GM12878 (cell line): ENCODE results near the gene SCLT1. TPM values are rescaled to one million over a fixed set of nuclear protein-coding genes. Genes with fewer than 3 reads are reported as not detected.

Experiments
- ATAC-seq: fragments of 200-7000 bp; cut with Tn5 transposase; 3 replicates; pipeline ENCODE4 v1.9.1; 2020; ENCODE audit warnings: mild to moderate bottlenecking, moderate library complexity
- BruUV-seq: library from RNA; stranded (reverse); fragments of 400-500 nt; replicated peaks from 2 replicates; lab custom pipeline; 2021; lab: Mats Ljungman, UMichigan
- CTCF ChIA-PET: fragments of 300-600 bp; sonication (Branson Sonifier 250); formaldehyde crosslinking; extraction: SDS; loops from one replicate; lab custom pipeline; 2021; ENCODE audit warnings: inconsistent platforms; lab: Yijun Ruan, JAX
- POLR2A ChIA-PET: fragments of 350-600 bp; formaldehyde crosslinking; extraction: SDS; loops from one replicate; lab custom pipeline; 2021; ENCODE audit warnings: inconsistent platforms; lab: Charles Lee
- RAD21 ChIA-PET: fragments of 300-600 bp; sonication (Branson Sonifier 250); formaldehyde crosslinking; loops from one replicate; lab custom pipeline; 2023; ENCODE audit warnings: antibody characterized with exemption; ENCODE audit not compliant: unreplicated experiment; lab: Charles Lee
- SMC1A ChIA-PET: fragments of 300-600 bp; sonication (Branson Sonifier 250); formaldehyde crosslinking; loops from one replicate; lab custom pipeline; 2023; ENCODE audit not compliant: unreplicated experiment, uncharacterized antibody; lab: Charles Lee
- DNase-seq: peaks from one replicate; pipeline ENCODE4 v3.0.0-alpha.2; 2011; ENCODE audit warnings: low read depth, low spot score
- FAIRE-seq: peaks from 3 replicates; lab custom pipeline; 2011; peaks lifted over from hg19 to GRCh38; lab: Jason Lieb, UNC
- H2AFZ ChIP-seq: 2 replicates; pipeline ENCODE4 v1.6.0; 2011; ENCODE audit warnings: low read depth, low read length, control low read depth; ENCODE audit not compliant: control insufficient read depth
- H3K27ac ChIP-seq: 2 replicates; pipeline ENCODE4 v1.5.1; 2011; ENCODE audit warnings: control low read depth; ENCODE audit not compliant: control insufficient read depth, insufficient read depth
- H3K27me3 ChIP-seq, 2 experiments: replicated peaks in 1 of 2; 2 replicates each; pipeline versions ENCODE4 v1.6.0 to v1.6.1; 2011; ENCODE audit warnings: low read length in 1 of 2; ENCODE audit not compliant: control insufficient read depth in 2 of 2, insufficient read depth in 2 of 2
- H3K36me3 ChIP-seq, 2 experiments: 2 replicates each; pipeline ENCODE4 v1.5.1; 2011; ENCODE audit warnings: low read length in 1 of 2; ENCODE audit not compliant: control insufficient read depth in 2 of 2, insufficient read depth in 2 of 2
- H3K4me1 ChIP-seq: 2 replicates; pipeline ENCODE4 v1.6.1; 2011; ENCODE audit warnings: mild to moderate bottlenecking, low read length, moderate library complexity, mixed read lengths; ENCODE audit not compliant: control insufficient read depth, insufficient read depth
- H3K4me2 ChIP-seq: 2 replicates; pipeline ENCODE4 v1.6.0; 2011; ENCODE audit warnings: control low read depth; ENCODE audit not compliant: control insufficient read depth, insufficient read depth
- H3K4me3 ChIP-seq: fragments of 200-600 bp; sonication (generic); 2 replicates; pipeline ENCODE4 v1.5.1; 2016
- H3K79me2 ChIP-seq: 2 replicates; pipeline ENCODE4 v1.6.0; 2011; ENCODE audit warnings: low read length; ENCODE audit not compliant: control insufficient read depth, insufficient read depth
- H3K9ac ChIP-seq: 2 replicates; pipeline ENCODE4 v1.8.0; 2011; ENCODE audit warnings: low read length, control low read depth, mixed read lengths; ENCODE audit not compliant: control insufficient read depth, insufficient read depth
- H3K9me3 ChIP-seq: replicated peaks from 3 replicates; pipeline ENCODE4 v1.5.1; 2011; ENCODE audit warnings: mild to moderate bottlenecking, low read length; ENCODE audit not compliant: control insufficient read depth, insufficient read depth
- H4K20me1 ChIP-seq: 2 replicates; pipeline ENCODE4 v1.6.0; 2011; ENCODE audit not compliant: control insufficient read depth, insufficient read depth
- CBFB ChIP-seq: IDR thresholded peaks from 2 replicates; pipeline ENCODE4 v1.6.1; 2016; ENCODE audit warnings: antibody characterized with exemption, low read depth
- CREB1 ChIP-seq: IDR thresholded peaks from 2 replicates; pipeline ENCODE4 v1.6.1; 2012; ENCODE audit warnings: low read depth, mild to moderate bottlenecking, inconsistent platforms
- CREM ChIP-seq: IDR thresholded peaks from 2 replicates; pipeline ENCODE4 v1.6.1; 2014; ENCODE audit warnings: antibody characterized with exemption, low read depth
- NFIC ChIP-seq: IDR thresholded peaks from 2 replicates; pipeline ENCODE4 v1.6.1; 2012; ENCODE audit warnings: low read depth, mild to moderate bottlenecking, inconsistent platforms, low read length, moderate library complexity
- PAX5 ChIP-seq: IDR thresholded peaks from 2 replicates; pipeline ENCODE4 v1.6.1; 2011; ENCODE audit warnings: low read depth, low read length, borderline replicate concordance
- RUNX3 ChIP-seq: IDR thresholded peaks from 2 replicates; pipeline ENCODE4 v1.6.1; 2012; ENCODE audit warnings: low read length, inconsistent platforms
- ZNF384 ChIP-seq: IDR thresholded peaks from 2 replicates; pipeline ENCODE4 v1.6.1; 2012; ENCODE audit warnings: low read depth, mild to moderate bottlenecking, low read length, improper control_type of control experiment, borderline replicate concordance
- WGBS: methylation state at CpG from one replicate; pipeline ENCODE4 v1.1.6; 2016; ENCODE audit warnings: low lambda C conversion rate; ENCODE audit not compliant: insufficient replicate concordance, insufficient coverage; ENCODE audit errors: missing lambda C conversion rate; 5-methylcytosine and 5-hydroxymethylcytosine counted together
- in situ Hi-C: fragments of 300-500 bp; cut with MboI; formaldehyde crosslinking; loops from 9 replicates; pipeline ENCODE4 v1.14.3; 2018; ENCODE audit warnings: mixed read lengths
- intact Hi-C: fragments of 100-400 bp; cut with micrococcal nuclease; formaldehyde crosslinking; loops from one replicate; pipeline ENCODE4 v1.14.2; 2022; ENCODE audit not compliant: unreplicated experiment
- polyA plus RNA-seq, 11 experiments: library from polyadenylated mRNA; depleted of rRNA in 4 of 11; unstranded in 6 of 11; stranded (reverse) in 5 of 11; fragments of >200 nt; fragmentation: Nextera tagmentation in 4 of 11; fragmentation: Illumina TruSeq in 1 of 11; extraction: Ambion mirVana in 4 of 11; extraction: Trizol in 1 of 11; gene quantifications; 1 replicate in 1 of 11; 2 replicates in 10 of 11; pipeline versions ENCODE4 v1.2.1 to v1.2.3, GENCODE V29; 2011 to 2016; ENCODE audit warnings: inconsistent platforms in 2 of 11, missing spikeins in 2 of 11, low read depth in 1 of 11
- total RNA-seq, 4 experiments: library from RNA; depleted of rRNA in 3 of 4; stranded (reverse); fragments of >200 nt in 3 of 4; fragmentation: Illumina TruSeq in 1 of 4; extraction: Trizol in 1 of 4; gene quantifications; 2 replicates each; pipeline versions ENCODE4 v1.2.1 to v1.2.3, GENCODE V29; 2013 to 2021
- TF ChIP-seq, protein P1 (sequence below): fragments of 450-650 bp; IDR thresholded peaks from 2 replicates; pipeline ENCODE4 v1.6.1; 2016; ENCODE audit warnings: mild to moderate bottlenecking, moderate library complexity, borderline replicate concordance
- TF ChIP-seq, protein P2 (sequence below): fragments of 450-650 bp; IDR thresholded peaks from 2 replicates; pipeline ENCODE4 v1.6.1; 2017; ENCODE audit warnings: mild to moderate bottlenecking
- TF ChIP-seq, protein P3 (sequence below): IDR thresholded peaks from 2 replicates; pipeline ENCODE4 v1.6.1; 2012; ENCODE audit warnings: low read length, inconsistent platforms

Gene SCLT1
- total and polyA plus RNA-seq, 10 of the 15 experiments (the other 5 are each of a cell fraction or from before 2014, with no cell fraction given), result 7.8 to 31.4 (median 19.6) TPM

DNA sequence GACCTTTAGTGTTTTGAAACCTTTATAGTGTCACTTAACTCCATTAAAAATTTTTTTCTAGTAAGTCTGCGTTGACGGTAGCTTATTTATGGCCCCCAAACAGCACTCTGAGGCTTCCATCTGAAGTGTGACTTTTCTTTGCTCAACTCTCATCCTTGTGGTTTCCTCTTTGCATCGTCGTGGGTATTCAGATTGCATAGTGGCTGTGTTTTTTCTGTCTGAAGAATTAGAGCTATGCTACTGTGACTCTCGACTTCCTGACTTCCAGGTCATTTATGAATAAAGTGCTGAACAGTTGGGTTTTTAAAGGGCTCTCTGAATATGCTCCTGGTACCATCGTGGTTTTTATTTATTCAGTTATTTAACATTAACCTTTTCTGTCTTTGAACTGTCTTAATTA is 238.9 kb downstream of the SCLT1 start:
- 5% methylated on average over 6 of the region's 6 CpGs for WGBS
- DNase-seq (no peak), FAIRE-seq (peak; percentile 62), ATAC-seq (no peak)
- Histone ChIP-seq H3K9me3 (no peaks in the 10 kb centered on the region), H3K79me2 (no peaks in the 10 kb centered on the region; the same call in 1 of the 2 replicates), H3K36me3 (peaks cover 35 to 48% of the 10 kb centered on the region in 2 experiments), H3K9ac (no peak overlapping the region), H3K4me1 (peaks cover 5% of the 10 kb centered on the region), H2AFZ (no peak overlapping the region), H3K27me3 (no peaks in the 10 kb centered on the region), H3K4me3 (no peak overlapping the region), H4K20me1 (no peaks in the 10 kb centered on the region), H3K27ac (no peak overlapping the region), H3K4me2 (no peak overlapping the region)
- SMC1A ChIA-PET, result interaction anchor here (0.6 to 3.0 kb wide), 8 partner anchors 8 to 40 kb away, joined by 3 to 10 read pairs (median 4); no protein-coding TSS in a partner anchor
- in situ Hi-C loops, result no loop called here
- intact Hi-C loops, result no loop called here
- BruUV-seq, result no TSS peak
- TF ChIP-seq PAX5, result peak; percentile 65; the same call in 1 of the 2 replicates
- TF ChIP-seq, protein P1, sequence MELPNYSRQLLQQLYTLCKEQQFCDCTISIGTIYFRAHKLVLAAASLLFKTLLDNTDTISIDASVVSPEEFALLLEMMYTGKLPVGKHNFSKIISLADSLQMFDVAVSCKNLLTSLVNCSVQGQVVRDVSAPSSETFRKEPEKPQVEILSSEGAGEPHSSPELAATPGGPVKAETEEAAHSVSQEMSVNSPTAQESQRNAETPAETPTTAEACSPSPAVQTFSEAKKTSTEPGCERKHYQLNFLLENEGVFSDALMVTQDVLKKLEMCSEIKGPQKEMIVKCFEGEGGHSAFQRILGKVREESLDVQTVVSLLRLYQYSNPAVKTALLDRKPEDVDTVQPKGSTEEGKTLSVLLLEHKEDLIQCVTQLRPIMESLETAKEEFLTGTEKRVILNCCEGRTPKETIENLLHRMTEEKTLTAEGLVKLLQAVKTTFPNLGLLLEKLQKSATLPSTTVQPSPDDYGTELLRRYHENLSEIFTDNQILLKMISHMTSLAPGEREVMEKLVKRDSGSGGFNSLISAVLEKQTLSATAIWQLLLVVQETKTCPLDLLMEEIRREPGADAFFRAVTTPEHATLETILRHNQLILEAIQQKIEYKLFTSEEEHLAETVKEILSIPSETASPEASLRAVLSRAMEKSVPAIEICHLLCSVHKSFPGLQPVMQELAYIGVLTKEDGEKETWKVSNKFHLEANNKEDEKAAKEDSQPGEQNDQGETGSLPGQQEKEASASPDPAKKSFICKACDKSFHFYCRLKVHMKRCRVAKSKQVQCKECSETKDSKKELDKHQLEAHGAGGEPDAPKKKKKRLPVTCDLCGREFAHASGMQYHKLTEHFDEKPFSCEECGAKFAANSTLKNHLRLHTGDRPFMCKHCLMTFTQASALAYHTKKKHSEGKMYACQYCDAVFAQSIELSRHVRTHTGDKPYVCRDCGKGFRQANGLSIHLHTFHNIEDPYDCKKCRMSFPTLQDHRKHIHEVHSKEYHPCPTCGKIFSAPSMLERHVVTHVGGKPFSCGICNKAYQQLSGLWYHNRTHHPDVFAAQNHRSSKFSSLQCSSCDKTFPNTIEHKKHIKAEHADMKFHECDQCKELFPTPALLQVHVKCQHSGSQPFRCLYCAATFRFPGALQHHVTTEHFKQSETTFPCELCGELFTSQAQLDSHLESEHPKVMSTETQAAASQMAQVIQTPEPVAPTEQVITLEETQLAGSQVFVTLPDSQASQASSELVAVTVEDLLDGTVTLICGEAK, result peak; percentile 80
- TF ChIP-seq NFIC, result no peak
- 0 out of 2 replicates have a peak, but pooled peaks have one; percentile 14 for TF ChIP-seq CREM
- TF ChIP-seq CBFB, result 0 out of 2 replicates have a peak, but pooled peaks have one; percentile 35
- TF ChIP-seq, protein P2, sequence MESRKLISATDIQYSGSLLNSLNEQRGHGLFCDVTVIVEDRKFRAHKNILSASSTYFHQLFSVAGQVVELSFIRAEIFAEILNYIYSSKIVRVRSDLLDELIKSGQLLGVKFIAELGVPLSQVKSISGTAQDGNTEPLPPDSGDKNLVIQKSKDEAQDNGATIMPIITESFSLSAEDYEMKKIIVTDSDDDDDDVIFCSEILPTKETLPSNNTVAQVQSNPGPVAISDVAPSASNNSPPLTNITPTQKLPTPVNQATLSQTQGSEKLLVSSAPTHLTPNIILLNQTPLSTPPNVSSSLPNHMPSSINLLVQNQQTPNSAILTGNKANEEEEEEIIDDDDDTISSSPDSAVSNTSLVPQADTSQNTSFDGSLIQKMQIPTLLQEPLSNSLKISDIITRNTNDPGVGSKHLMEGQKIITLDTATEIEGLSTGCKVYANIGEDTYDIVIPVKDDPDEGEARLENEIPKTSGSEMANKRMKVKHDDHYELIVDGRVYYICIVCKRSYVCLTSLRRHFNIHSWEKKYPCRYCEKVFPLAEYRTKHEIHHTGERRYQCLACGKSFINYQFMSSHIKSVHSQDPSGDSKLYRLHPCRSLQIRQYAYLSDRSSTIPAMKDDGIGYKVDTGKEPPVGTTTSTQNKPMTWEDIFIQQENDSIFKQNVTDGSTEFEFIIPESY, result no peak
- TF ChIP-seq CREB1, result 0 out of 2 replicates have a peak, but pooled peaks have one; percentile 26
- TF ChIP-seq, protein P3, sequence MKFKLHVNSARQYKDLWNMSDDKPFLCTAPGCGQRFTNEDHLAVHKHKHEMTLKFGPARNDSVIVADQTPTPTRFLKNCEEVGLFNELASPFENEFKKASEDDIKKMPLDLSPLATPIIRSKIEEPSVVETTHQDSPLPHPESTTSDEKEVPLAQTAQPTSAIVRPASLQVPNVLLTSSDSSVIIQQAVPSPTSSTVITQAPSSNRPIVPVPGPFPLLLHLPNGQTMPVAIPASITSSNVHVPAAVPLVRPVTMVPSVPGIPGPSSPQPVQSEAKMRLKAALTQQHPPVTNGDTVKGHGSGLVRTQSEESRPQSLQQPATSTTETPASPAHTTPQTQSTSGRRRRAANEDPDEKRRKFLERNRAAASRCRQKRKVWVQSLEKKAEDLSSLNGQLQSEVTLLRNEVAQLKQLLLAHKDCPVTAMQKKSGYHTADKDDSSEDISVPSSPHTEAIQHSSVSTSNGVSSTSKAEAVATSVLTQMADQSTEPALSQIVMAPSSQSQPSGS, result peak; percentile 20; the same call in 1 of the 2 replicates
- TF ChIP-seq ZNF384, result 0 out of 2 replicates have a peak, but pooled peaks have one; percentile 1
- TF ChIP-seq RUNX3, result peak; percentile 92
- RAD21 ChIA-PET, result interaction anchor here (0.6 to 1.5 kb wide), 3 partner anchors 8 to 22 kb away, joined by 3 to 4 read pairs (median 3); no protein-coding TSS in a partner anchor
- CTCF ChIA-PET, result interaction anchor here (1.2 to 2.2 kb wide), 2 partner anchors 13 to 42 kb away, joined by 4 to 5 read pairs; no protein-coding TSS in a partner anchor
- POLR2A ChIA-PET, result interaction anchor here (0.5 to 1.4 kb wide), 5 partner anchors 13 to 794 kb away, joined by 3 to 4 read pairs (median 3); no protein-coding TSS in a partner anchor
